ENCODE results near the gene SP110.

The SP110 gene

GRCh38 chr2:230234122-230234722 lies 14.4 kb upstream of the SP110 start:
- H3K4me1 ChIP-seq (ENCODE audit: insufficient read depth, low read length), result peaks cover 6% of the 10 kb centered on the region; the same call in 1 of the 2 replicates
- no peaks in the 10 kb centered on the region for H3K36me3 ChIP-seq (ENCODE audit: insufficient read depth, low read length)
- H3K9ac ChIP-seq (ENCODE audit: low read depth, low read length), result no peak overlapping the region
- no peaks in the 10 kb centered on the region for H3K79me2 ChIP-seq (ENCODE audit: insufficient read depth, low read length)
- TF ChIP-seq CTCF (IDR thresholded peaks at IDR 0.05; ENCODE audit: borderline replicate concordance, extremely low read depth, low read length, poor library complexity, severe bottlenecking), result no peak
- TF ChIP-seq EZH2 (IDR thresholded peaks at IDR 0.05; ENCODE audit: borderline replicate concordance, low read depth, low read length, severe bottlenecking), result no peak
- H3K4me2 ChIP-seq (ENCODE audit: insufficient read depth, low read length), result no peak overlapping the region
- ATAC-seq (ENCODE audit: insufficient read depth, low read depth), result no peak
- H2AFZ ChIP-seq (ENCODE audit: low read depth, low read length), result no peak overlapping the region
- peaks cover 3% of the 10 kb centered on the region for H3K9me3 ChIP-seq (ENCODE audit: insufficient read depth, low read length, severe bottlenecking)
- H4K20me1 ChIP-seq (ENCODE audit: insufficient read depth, low read length), result no peaks in the 10 kb centered on the region
- no peak overlapping the region for H3K27ac ChIP-seq (ENCODE audit: low read length)
- DNase-seq, result no peak
- no peaks in the 10 kb centered on the region for H3K27me3 ChIP-seq (ENCODE audit: insufficient read depth, low read length, poor library complexity)
- no peak overlapping the region for H3K4me3 ChIP-seq (ENCODE audit: low read depth in 1 of 2, low read length in 2 of 2)

GRCh38 chr2:230231251-230231650 lies 11.5 kb upstream of the SP110 start:
- DNase-seq (no peak), ATAC-seq (ENCODE audit: insufficient read depth, low read depth) (no peak)
- Histone ChIP-seq H3K79me2 (ENCODE audit: insufficient read depth, low read length) (no peaks in the 10 kb centered on the region), H4K20me1 (ENCODE audit: insufficient read depth, low read length) (no peaks in the 10 kb centered on the region), H3K4me2 (ENCODE audit: insufficient read depth, low read length) (no peak overlapping the region), H3K4me1 (ENCODE audit: insufficient read depth, low read length) (peaks cover 6% of the 10 kb centered on the region; the same call in 1 of the 2 replicates), H3K4me3 (ENCODE audit: low read depth in 1 of 2, low read length in 2 of 2) (no peak overlapping the region), H3K27me3 (ENCODE audit: insufficient read depth, low read length, poor library complexity) (no peaks in the 10 kb centered on the region), H3K9me3 (ENCODE audit: insufficient read depth, low read length, severe bottlenecking) (peaks cover 3% of the 10 kb centered on the region), H3K36me3 (ENCODE audit: insufficient read depth, low read length) (no peaks in the 10 kb centered on the region), H3K9ac (ENCODE audit: low read depth, low read length) (no peak overlapping the region), H2AFZ (ENCODE audit: low read depth, low read length) (no peak overlapping the region), H3K27ac (ENCODE audit: low read length) (no peak overlapping the region)
- TF ChIP-seq EZH2 (IDR thresholded peaks at IDR 0.05; ENCODE audit: borderline replicate concordance, low read depth, low read length, severe bottlenecking) (no peak), CTCF (IDR thresholded peaks at IDR 0.05; ENCODE audit: borderline replicate concordance, extremely low read depth, low read length, poor library complexity, severe bottlenecking) (no peak)

GRCh38 chr2:230230496-230231200 lies 10.9 kb upstream of the SP110 start:
- TF ChIP-seq CTCF (IDR thresholded peaks at IDR 0.05; ENCODE audit: borderline replicate concordance, extremely low read depth, low read length, poor library complexity, severe bottlenecking) (no peak), EZH2 (IDR thresholded peaks at IDR 0.05; ENCODE audit: borderline replicate concordance, low read depth, low read length, severe bottlenecking) (no peak)
- Histone ChIP-seq H3K9me3 (ENCODE audit: insufficient read depth, low read length, severe bottlenecking) (peaks cover 3% of the 10 kb centered on the region), H3K27me3 (ENCODE audit: insufficient read depth, low read length, poor library complexity) (no peaks in the 10 kb centered on the region), H3K36me3 (ENCODE audit: insufficient read depth, low read length) (no peaks in the 10 kb centered on the region), H3K4me3 (ENCODE audit: low read depth in 1 of 2, low read length in 2 of 2) (no peak overlapping the region), H3K4me2 (ENCODE audit: insufficient read depth, low read length) (no peak overlapping the region), H2AFZ (ENCODE audit: low read depth, low read length) (no peak overlapping the region), H3K4me1 (ENCODE audit: insufficient read depth, low read length) (peaks cover 6% of the 10 kb centered on the region; the same call in 1 of the 2 replicates), H4K20me1 (ENCODE audit: insufficient read depth, low read length) (no peaks in the 10 kb centered on the region), H3K27ac (ENCODE audit: low read length) (no peak overlapping the region), H3K79me2 (ENCODE audit: insufficient read depth, low read length) (no peaks in the 10 kb centered on the region), H3K9ac (ENCODE audit: low read depth, low read length) (no peak overlapping the region)
- no peak for DNase-seq
- no peak for ATAC-seq (ENCODE audit: insufficient read depth, low read depth)
